HL-60/S4 treated with retinoic acid at 250 ng/mL for 4 days and 3 days (cell line): ENCODE results near the gene CD200R1L.

Experiments used
- in situ Hi-C: fragments of 300-500 bp; cut with MboI; formaldehyde crosslinking; loops from 2 replicates; pipeline ENCODE4 v1.7.0; 2022; ENCODE audit warnings: low sequenced_read_pairs

Gene CD200R1L

GRCh38 chr3:112770032-112770626 lies 76.5 kb downstream of the CD200R1L start:
- in situ Hi-C loops = no loop called here

DNA sequence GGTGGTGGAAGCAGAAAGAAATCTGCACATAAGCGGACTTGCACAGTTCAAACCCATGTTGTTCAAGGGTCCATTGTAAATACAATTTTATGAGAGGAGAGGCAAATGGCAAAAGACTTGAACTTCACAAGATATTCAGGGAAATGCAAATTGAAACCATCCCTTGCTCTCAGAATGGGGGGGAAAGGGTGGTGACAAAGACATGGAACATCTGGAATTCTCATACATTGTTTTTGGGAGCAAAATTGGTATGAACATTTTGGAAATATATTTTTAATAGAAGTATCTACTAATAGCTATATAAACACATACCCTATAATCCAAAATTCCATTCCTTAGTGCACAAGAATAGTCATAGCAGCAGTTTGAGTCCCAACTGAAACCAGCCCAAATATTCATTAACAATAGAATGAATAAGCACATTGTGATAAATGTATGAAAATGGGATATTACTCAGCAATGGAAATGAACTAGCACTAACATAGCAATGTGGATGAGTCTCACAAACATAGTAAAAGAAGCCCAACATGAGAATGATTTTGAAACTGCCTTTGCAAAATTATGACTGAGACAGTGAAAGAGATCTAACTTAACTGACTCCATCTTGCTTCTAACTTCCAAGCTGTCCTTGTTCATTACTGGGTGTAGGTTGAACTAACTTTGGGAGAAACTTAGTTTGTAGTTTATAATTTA lies 77.2 kb downstream of the CD200R1L start:
- in situ Hi-C loops = no loop called here

- in situ Hi-C loops = no loop called here
Measured at GRCh38 chr3:112767777-112768176, 78.9 kb downstream of the CD200R1L start.

DNA sequence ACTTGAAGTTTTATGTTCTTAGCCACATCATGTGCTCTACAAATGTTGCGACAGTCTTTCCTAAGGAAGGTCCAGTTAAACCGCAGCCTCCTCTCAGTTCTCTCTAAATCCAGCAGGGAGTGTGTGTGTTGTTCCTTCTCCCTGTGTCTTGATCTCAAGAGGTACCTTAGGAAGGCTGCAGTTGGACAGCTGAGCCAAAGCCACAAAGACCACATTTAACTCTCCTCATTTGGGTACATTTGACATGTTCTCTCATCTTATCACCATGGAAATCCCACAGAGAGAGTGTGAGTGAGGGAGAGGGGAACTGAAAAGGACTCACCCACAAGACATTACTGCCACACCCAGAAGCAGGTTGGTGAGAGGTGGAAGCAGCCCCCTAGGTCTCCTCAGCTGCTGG lies 79.5 kb downstream of the CD200R1L start:
- in situ Hi-C loops = no loop called here
